IMR-90 (cell line): ENCODE results near the gene RHOH. TPM values are rescaled to one million over a fixed set of nuclear protein-coding genes. Genes with fewer than 3 reads are reported as not detected.

ENCODE experiments used
- ATAC-seq: fragments of 200-7000 bp; cut with Tn5 transposase; 2 replicates; pipeline ENCODE4 v1.9.1; 2020; ENCODE audit warnings: low read depth, mild to moderate bottlenecking, moderate library complexity
- BruUV-seq: library from RNA; stranded (reverse); fragments of 400-500 nt; replicated peaks from 2 replicates; lab custom pipeline; 2021; lab: Mats Ljungman, UMichigan
- CTCF ChIA-PET: fragments of 300-600 bp; formaldehyde crosslinking; extraction: SDS; loops from one replicate; lab custom pipeline; 2021; ENCODE audit warnings: antibody characterized with exemption; lab: Yijun Ruan, JAX
- POLR2A ChIA-PET: fragments of 300-600 bp; sonication (Branson Sonifier 250); formaldehyde crosslinking; loops from one replicate; lab custom pipeline; 2022; ENCODE audit warnings: antibody characterized with exemption; ENCODE audit not compliant: unreplicated experiment; lab: Charles Lee
- DNase-seq: peaks from one replicate; pipeline ENCODE4 v3.0.0; 2013
- H2AFZ ChIP-seq: replicated peaks from 2 replicates; pipeline ENCODE3; 2013; ENCODE audit warnings: low read length, mild to moderate bottlenecking; ENCODE audit not compliant: poor library complexity
- H2AK5ac ChIP-seq: 2 replicates; pipeline ENCODE4 v1.6.1; 2013; ENCODE audit warnings: low read depth, low read length, inconsistent platforms
- H2AK9ac ChIP-seq: replicated peaks from 2 replicates; pipeline ENCODE3; 2013; ENCODE audit warnings: mild to moderate bottlenecking, low read depth, low read length, moderate library complexity; ENCODE audit not compliant: poor library complexity
- H2BK120ac ChIP-seq: 2 replicates; pipeline ENCODE4 v1.6.1; 2013; ENCODE audit warnings: low read depth, low read length, inconsistent platforms
- H2BK15ac ChIP-seq: 3 replicates; pipeline ENCODE4 v1.6.1; 2013; ENCODE audit warnings: low read depth, low read length, inconsistent platforms
- H2BK20ac ChIP-seq: 2 replicates; pipeline ENCODE4 v1.6.1; 2013; ENCODE audit warnings: low read depth, mild to moderate bottlenecking, inconsistent platforms, low read length, moderate library complexity
- H2BK5ac ChIP-seq: 2 replicates; pipeline ENCODE4 v1.6.1; 2013; ENCODE audit warnings: mild to moderate bottlenecking, low read depth, low read length, inconsistent platforms; ENCODE audit not compliant: poor library complexity, severe bottlenecking
- H3K14ac ChIP-seq: replicated peaks from 2 replicates; pipeline ENCODE4 v1.6.1; 2013; ENCODE audit warnings: low read depth, low read length, inconsistent platforms
- H3K18ac ChIP-seq: 2 replicates; pipeline ENCODE4 v1.6.1; 2013; ENCODE audit warnings: low read depth, low read length, control low read depth
- H3K23ac ChIP-seq: 2 replicates; pipeline ENCODE4 v1.6.1; 2013; ENCODE audit warnings: low read depth, low read length, inconsistent platforms
- H3K27ac ChIP-seq: 2 replicates; pipeline ENCODE4 v1.5.1; 2013; ENCODE audit warnings: mild to moderate bottlenecking, control low read depth, low read length; ENCODE audit not compliant: insufficient read depth
- H3K27me3 ChIP-seq: 2 replicates; pipeline ENCODE4 v1.6.1; 2013; ENCODE audit warnings: low read length; ENCODE audit not compliant: control insufficient read depth, insufficient read depth
- H3K36me3 ChIP-seq: 2 replicates; pipeline ENCODE4 v1.6.1; 2013; ENCODE audit warnings: low read length, mixed read lengths; ENCODE audit not compliant: control insufficient read depth, insufficient read depth
- H3K4ac ChIP-seq: 2 replicates; pipeline ENCODE4 v1.6.1; 2013; ENCODE audit warnings: low read depth, low read length, inconsistent platforms
- H3K4me1 ChIP-seq: 2 replicates; pipeline ENCODE4 v1.6.1; 2013; ENCODE audit warnings: low read length, mixed read lengths; ENCODE audit not compliant: control insufficient read depth, insufficient read depth
- H3K4me2 ChIP-seq: 2 replicates; pipeline ENCODE4 v1.6.1; 2013; ENCODE audit warnings: low read depth, mild to moderate bottlenecking, control low read depth, low read length, moderate library complexity
- H3K4me3 ChIP-seq: 2 replicates; pipeline ENCODE4 v1.5.1; 2013; ENCODE audit warnings: low read depth, mild to moderate bottlenecking, control low read depth, low read length, moderate library complexity; ENCODE audit not compliant: insufficient read depth
- H3K56ac ChIP-seq: 2 replicates; pipeline ENCODE4 v1.6.1; 2013; ENCODE audit warnings: low read length, inconsistent platforms; ENCODE audit not compliant: insufficient read depth; ENCODE audit errors: extremely low read depth
- H3K79me1 ChIP-seq, 2 experiments: 2 replicates each; pipeline ENCODE4 v1.6.1; 2013; ENCODE audit warnings: low read length in 2 of 2, inconsistent platforms in 1 of 2, low read depth in 1 of 2
- H3K9ac ChIP-seq: 2 replicates; pipeline ENCODE4 v1.6.1; 2013; ENCODE audit warnings: low read depth, low read length, control low read depth
- H3K9me1 ChIP-seq: 2 replicates; pipeline ENCODE4 v1.6.1; 2013; ENCODE audit warnings: low read length, inconsistent platforms; ENCODE audit not compliant: insufficient read depth
- H3K9me3 ChIP-seq: 2 replicates; pipeline ENCODE4 v1.6.1; 2013; ENCODE audit warnings: low read length; ENCODE audit not compliant: control insufficient read depth, insufficient read depth
- H4K20me1 ChIP-seq: 2 replicates; pipeline ENCODE4 v1.6.1; 2013; ENCODE audit warnings: low read length, inconsistent platforms; ENCODE audit not compliant: insufficient read depth
- H4K5ac ChIP-seq: 2 replicates; pipeline ENCODE4 v1.6.1; 2013; ENCODE audit warnings: mild to moderate bottlenecking, low read depth, low read length, control low read depth
- H4K8ac ChIP-seq, 2 experiments: 2 replicates each; pipeline ENCODE4 v1.6.1; 2013; ENCODE audit warnings: low read depth in 2 of 2, low read length in 2 of 2, control low read depth in 1 of 2, inconsistent platforms in 1 of 2
- H4K91ac ChIP-seq: 2 replicates; pipeline ENCODE4 v1.6.1; 2013; ENCODE audit warnings: low read depth, low read length, inconsistent platforms; ENCODE audit not compliant: insufficient read depth
- RCOR1 ChIP-seq: IDR thresholded peaks from 2 replicates; pipeline ENCODE4 v1.6.1; 2012; ENCODE audit warnings: mild to moderate bottlenecking, low read length, improper control_type of control experiment; ENCODE audit not compliant: insufficient replicate concordance
- WGBS, 2 experiments: methylation state at CpG; one replicate each; pipeline versions ENCODE4 v1.1.5 to v1.1.7; 2013; ENCODE audit warnings: missing lambda C conversion rate in 2 of 2; ENCODE audit not compliant: insufficient read length in 1 of 2; ENCODE audit errors: extremely low coverage in 2 of 2; 5-methylcytosine and 5-hydroxymethylcytosine counted together
- dilution Hi-C: fragments of 300-500 bp; cut with HindIII; formaldehyde crosslinking; loops from one replicate; pipeline ENCODE4 v1.14.3; 2018; ENCODE audit warnings: low sequenced_read_pairs; ENCODE audit not compliant: unreplicated experiment
- in situ Hi-C: fragments of 300-500 bp; cut with MboI; formaldehyde crosslinking; loops from 3 replicates; pipeline ENCODE4 v1.14.3; 2019; ENCODE audit warnings: low sequenced_read_pairs, inconsistent platforms, mixed read lengths
- intact Hi-C: fragments of 100-400 bp; cut with micrococcal nuclease; formaldehyde crosslinking; loops from 2 replicates; pipeline ENCODE4 v1.10.0; 2022
- polyA plus RNA-seq, 3 experiments: library from polyadenylated mRNA; depleted of rRNA; stranded (reverse); fragments of >200 nt; gene quantifications; 2 replicates each; pipeline ENCODE4 v1.2.3, GENCODE V29; 2012; ENCODE audit warnings: low replicate concordance in 1 of 3
- total RNA-seq: library from RNA; depleted of rRNA; stranded (reverse); fragments of >200 nt; gene quantifications from 2 replicates; pipeline ENCODE4 v1.2.3, GENCODE V29; 2012

Gene RHOH
- total and polyA plus RNA-seq, 2 of the 4 experiments (the other 2 are of a cell fraction) = not detected

DNA sequence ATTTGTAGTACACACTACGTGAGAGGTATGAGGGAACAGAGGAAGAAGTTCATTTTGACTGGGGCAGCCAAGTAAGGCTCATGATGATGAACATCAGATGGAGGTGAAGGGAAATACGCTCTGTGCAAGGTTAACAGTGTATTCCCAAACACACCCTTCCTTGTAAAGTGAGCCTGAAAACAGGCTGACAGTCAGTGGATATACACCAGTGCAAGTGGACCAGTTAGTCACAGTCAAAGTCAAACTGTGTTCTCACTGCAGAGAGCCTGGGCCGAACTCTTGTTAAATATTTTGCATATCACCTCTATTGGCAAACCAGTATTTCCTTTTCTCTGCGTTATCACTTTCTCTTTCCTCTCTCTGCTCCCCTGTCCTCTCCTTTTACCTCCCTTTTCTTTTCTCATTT, 23.4 kb upstream of the RHOH start:
- no peak overlapping the region for H3K23ac ChIP-seq
- WGBS, 2 experiments = no CpG with 5 or more reads among the region's 4 CpGs
- H3K18ac ChIP-seq = no peak overlapping the region
- no peak overlapping the region for H4K5ac ChIP-seq
- no peaks in the 10 kb centered on the region for H3K79me1 ChIP-seq
- peaks cover 4% of the 10 kb centered on the region; the same call in 1 of the 2 replicates for H3K27me3 ChIP-seq
- H3K4ac ChIP-seq = no peak overlapping the region
- BruUV-seq = no TSS peak
- H3K4me2 ChIP-seq = no peak overlapping the region
- ChIA-PET POLR2A (no interaction called here), CTCF (no interaction called here)
- DNase-seq = no peak
- H2BK20ac ChIP-seq = no peak overlapping the region
- no peaks in the 10 kb centered on the region for H3K9me1 ChIP-seq
- no peaks in the 10 kb centered on the region for H3K4me1 ChIP-seq
- H2AK5ac ChIP-seq = no peak overlapping the region
- no peaks in the 10 kb centered on the region for H3K36me3 ChIP-seq
- H3K56ac ChIP-seq = no peak overlapping the region
- no peak overlapping the region for H3K9ac ChIP-seq
- H2AFZ ChIP-seq = no peak overlapping the region
- no peak for TF ChIP-seq RCOR1
- no peak overlapping the region for H3K14ac ChIP-seq
- no peak overlapping the region for H3K27ac ChIP-seq
- no peak for ATAC-seq
- H4K20me1 ChIP-seq = no peaks in the 10 kb centered on the region
- no peak overlapping the region for H4K8ac ChIP-seq
- no peak overlapping the region for H2BK120ac ChIP-seq
- intact Hi-C loops (no loop called here), dilution Hi-C loops (no loop called here), in situ Hi-C loops (no loop called here)
- no peaks in the 10 kb centered on the region for H3K9me3 ChIP-seq
- no peak overlapping the region for H4K91ac ChIP-seq
- H3K4me3 ChIP-seq = no peak overlapping the region
- no peak overlapping the region for H2BK5ac ChIP-seq
- no peak overlapping the region for H2AK9ac ChIP-seq
- no peak overlapping the region for H2BK15ac ChIP-seq
